HG03442 (cell line): ENCODE data around the gene OAF.
A peak's percentile ranks its signal among the peaks of the same experiment; 100 is the strongest.

Experiments used
- ATAC-seq: cut with Tn5 transposase; IDR thresholded peaks from one replicate; pipeline ENCODE4 v1.9.1; 2021; ENCODE audit warnings: mild to moderate bottlenecking, moderate library complexity; ENCODE audit not compliant: unreplicated experiment

Gene OAF

GRCh38 chr11:120183701-120184141, 27.1 kb upstream of the OAF start:
- ATAC-seq: no peak

- ATAC-seq: no peak
These were observed 26.4 kb upstream of the OAF start for GRCh38 chr11:120184371-120184945.

GRCh38 chr11:120184946-120185705, 25.7 kb upstream of the OAF start:
- ATAC-seq: no peak

GRCh38 chr11:120185706-120186455, 25.0 kb upstream of the OAF start:
- no peak for ATAC-seq

- no peak for ATAC-seq
These were observed 24.4 kb upstream of the OAF start for GRCh38 chr11:120186456-120186773.

- ATAC-seq: peak; percentile 57
These were observed 23.8 kb upstream of the OAF start for GRCh38 chr11:120186774-120187591.

- ATAC-seq: no peak
These were observed 22.5 kb upstream of the OAF start for GRCh38 chr11:120188371-120188770.

- ATAC-seq: no peak
These were observed 21.9 kb upstream of the OAF start for GRCh38 chr11:120188811-120189455.

- ATAC-seq: no peak
These were observed 19.8 kb upstream of the OAF start for GRCh38 chr11:120191058-120191457.

GRCh38 chr11:120192831-120193625, 17.8 kb upstream of the OAF start:
- no peak for ATAC-seq

GRCh38 chr11:120194166-120194565, 16.7 kb upstream of the OAF start:
- ATAC-seq: no peak

GRCh38 chr11:120195601-120196320, 15.1 kb upstream of the OAF start:
- ATAC-seq: no peak

- no peak for ATAC-seq
These were observed 14.0 kb upstream of the OAF start for GRCh38 chr11:120196826-120197225.

GRCh38 chr11:120197251-120197891, 13.5 kb upstream of the OAF start:
- ATAC-seq: no peak

- no peak for ATAC-seq
These were observed 12.9 kb upstream of the OAF start for GRCh38 chr11:120197977-120198376.

- ATAC-seq: no peak
These were observed 12.4 kb upstream of the OAF start for GRCh38 chr11:120198403-120198786.

GRCh38 chr11:120198787-120199469, 11.9 kb upstream of the OAF start:
- no peak for ATAC-seq

- no peak for ATAC-seq
These were observed 11.2 kb upstream of the OAF start for GRCh38 chr11:120199613-120200012.
